HepG2 (cell line): Measurements from ENCODE around the gene IL13. TPM values are rescaled to one million over a fixed set of nuclear protein-coding genes. Genes with fewer than 3 reads are reported as not detected.

Experiments used
- ATAC-seq: fragments of 200-7000 bp; cut with Tn5 transposase; 3 replicates; pipeline ENCODE4 v1.9.1; 2020; ENCODE audit warnings: mild to moderate bottlenecking, moderate library complexity
- BruUV-seq: library from RNA; stranded (reverse); fragments of 400-500 nt; replicated peaks from 2 replicates; lab custom pipeline; 2021; lab: Mats Ljungman, UMichigan
- CTCF ChIA-PET: fragments of 300-600 bp; formaldehyde crosslinking; extraction: SDS; loops from one replicate; lab custom pipeline; 2021; ENCODE audit warnings: low total read pairs, inconsistent platforms, low intra/inter-chr PET ratio; lab: Yijun Ruan, JAX
- POLR2A ChIA-PET: fragments of 350-600 bp; sonication (Branson Sonifier 250); formaldehyde crosslinking; loops from one replicate; lab custom pipeline; 2020; ENCODE audit warnings: antibody characterized with exemption, inconsistent platforms; lab: Yijun Ruan, JAX
- DNase-seq: peaks from one replicate; pipeline ENCODE4 v3.0.0-alpha.2; 2015; ENCODE audit warnings: low spot score
- FAIRE-seq: peaks from 3 replicates; lab custom pipeline; 2011; peaks lifted over from hg19 to GRCh38; lab: Jason Lieb, UNC
- H2AFZ ChIP-seq: one replicate; pipeline ENCODE4 v1.6.1; 2011; ENCODE audit warnings: low read length, inconsistent platforms
- H3K27ac ChIP-seq: fragments of 300-600 bp; 3 replicates; pipeline ENCODE4 v1.8.0; 2011; ENCODE audit warnings: mixed run types, mild to moderate bottlenecking, mixed read lengths, low read length, inconsistent platforms; ENCODE audit not compliant: insufficient read depth; ENCODE audit errors: extremely low read length
- H3K27me3 ChIP-seq, 2 experiments: fragments of 200-600 bp in 1 of 2; 2 replicates in 1 of 2; 3 replicates in 1 of 2; pipeline versions ENCODE4 v1.6.0 to v1.8.0; 2011; ENCODE audit warnings: low read length in 2 of 2, mild to moderate bottlenecking in 2 of 2, moderate library complexity in 2 of 2, inconsistent platforms in 1 of 2; ENCODE audit not compliant: insufficient read depth in 2 of 2, control insufficient read depth in 1 of 2
- H3K36me3 ChIP-seq, 2 experiments: fragments of 200-600 bp in 1 of 2; replicated peaks in 1 of 2; 2 replicates in 1 of 2; 3 replicates in 1 of 2; pipeline versions ENCODE4 v1.5.1 to v1.8.0; 2011; ENCODE audit warnings: low read length in 2 of 2, inconsistent platforms in 1 of 2; ENCODE audit not compliant: insufficient read depth in 2 of 2, control insufficient read depth in 1 of 2
- H3K4me1 ChIP-seq: 2 replicates; pipeline ENCODE4 v1.5.1; 2012; ENCODE audit warnings: low read length, inconsistent platforms; ENCODE audit not compliant: insufficient read depth
- H3K4me2 ChIP-seq: 2 replicates; pipeline ENCODE4 v1.6.0; 2011; ENCODE audit warnings: low read depth, low read length, inconsistent platforms
- H3K4me3 ChIP-seq, 3 experiments: fragments of 200-600 bp in 1 of 3; sonication (generic), shearing (Covaris generic) in 1 of 3; replicated peaks in 1 of 3; 2 replicates each; pipeline ENCODE4 v1.5.1; 2011 to 2016; ENCODE audit warnings: low read length in 3 of 3, inconsistent platforms in 2 of 3, low read depth in 2 of 3, mild to moderate bottlenecking in 2 of 3, control low read depth in 1 of 3, mixed read lengths in 1 of 3; ENCODE audit not compliant: insufficient read depth in 1 of 3
- H3K79me2 ChIP-seq: one replicate; pipeline ENCODE4 v1.6.1; 2011; ENCODE audit warnings: low read length, inconsistent platforms; ENCODE audit not compliant: insufficient read depth
- H3K9ac ChIP-seq: 2 replicates; pipeline ENCODE4 v1.6.0; 2011; ENCODE audit warnings: mild to moderate bottlenecking, low read depth, low read length, inconsistent platforms; ENCODE audit not compliant: insufficient read depth
- H3K9me3 ChIP-seq: 2 replicates; pipeline ENCODE4 v1.5.1; 2012; ENCODE audit warnings: mild to moderate bottlenecking, low read length
- H4K20me1 ChIP-seq: 2 replicates; pipeline ENCODE4 v1.6.0; 2011; ENCODE audit warnings: inconsistent platforms, mild to moderate bottlenecking, low read length, moderate library complexity; ENCODE audit not compliant: insufficient read depth
- GZF1 ChIP-seq: sonication (generic); formaldehyde crosslinking; IDR thresholded peaks from 2 replicates; pipeline ENCODE4 v1.5.1; 2020; ENCODE audit warnings: mild to moderate bottlenecking, missing genetic modification reagents
- HOXA7 ChIP-seq: sonication (generic); formaldehyde crosslinking; IDR thresholded peaks from 2 replicates; pipeline ENCODE4 v1.8.1; 2022; ENCODE audit warnings: mild to moderate bottlenecking, missing genetic modification reagents, moderate library complexity
- IRF1 ChIP-seq: sonication (generic); formaldehyde crosslinking; IDR thresholded peaks from 2 replicates; pipeline ENCODE4 v1.4.0; 2020; ENCODE audit warnings: low read depth, mild to moderate bottlenecking, missing genetic modification reagents
- KLF13 ChIP-seq: sonication (generic); formaldehyde crosslinking; IDR thresholded peaks from 2 replicates; pipeline ENCODE4 v1.4.0; 2020; ENCODE audit warnings: mild to moderate bottlenecking, missing genetic modification reagents
- ZFP36L2 ChIP-seq: sonication (generic); formaldehyde crosslinking; IDR thresholded peaks from 2 replicates; pipeline ENCODE4 v1.4.0; 2020; ENCODE audit warnings: missing genetic modification reagents
- ZMAT5 ChIP-seq: sonication (generic); formaldehyde crosslinking; IDR thresholded peaks from 2 replicates; pipeline ENCODE4 v1.5.0; 2020; ENCODE audit warnings: mild to moderate bottlenecking, low read depth, missing genetic modification reagents, borderline replicate concordance
- ZNF260 ChIP-seq: sonication (generic); formaldehyde crosslinking; IDR thresholded peaks from 2 replicates; pipeline ENCODE4 v1.4.0; 2020; ENCODE audit warnings: missing genetic modification reagents, low read depth, mild to moderate bottlenecking, borderline replicate concordance
- ZNF337 ChIP-seq: sonication (generic); formaldehyde crosslinking; IDR thresholded peaks from 2 replicates; pipeline ENCODE4 v1.5.1; 2020; ENCODE audit warnings: missing genetic modification reagents, low read depth, mild to moderate bottlenecking, borderline replicate concordance
- ZNF432 ChIP-seq: sonication (generic); formaldehyde crosslinking; IDR thresholded peaks from 2 replicates; pipeline ENCODE4 v1.5.0; 2020; ENCODE audit warnings: missing genetic modification reagents, mild to moderate bottlenecking, borderline replicate concordance
- ZNF451 ChIP-seq: sonication (generic); formaldehyde crosslinking; IDR thresholded peaks from 2 replicates; pipeline ENCODE4 v1.5.0; 2020; ENCODE audit warnings: mild to moderate bottlenecking, missing genetic modification reagents
- ZNF543 ChIP-seq: sonication (generic); formaldehyde crosslinking; IDR thresholded peaks from 2 replicates; pipeline ENCODE4 v1.4.0; 2020; ENCODE audit warnings: mild to moderate bottlenecking, missing genetic modification reagents
- ZNF646 ChIP-seq: sonication (generic); formaldehyde crosslinking; IDR thresholded peaks from 2 replicates; pipeline ENCODE4 v1.9.0; 2021; ENCODE audit warnings: mild to moderate bottlenecking, missing genetic modification reagents
- ZNF83 ChIP-seq: sonication (generic); formaldehyde crosslinking; IDR thresholded peaks from 2 replicates; pipeline ENCODE4 v1.4.0; 2020; ENCODE audit warnings: missing genetic modification reagents, mild to moderate bottlenecking, borderline replicate concordance
- in situ Hi-C: cut with HindIII; loops from 2 replicates; pipeline ENCODE4 v1.10.0; 2017; ENCODE audit warnings: low pct_unique_long_range_greater_than_20kb; ENCODE audit not compliant: extremely low pct_ligation_motif_present
- intact Hi-C: fragments of 100-400 bp; cut with micrococcal nuclease; formaldehyde crosslinking; loops from one replicate; pipeline ENCODE4 v1.10.0; 2022; ENCODE audit not compliant: unreplicated experiment
- polyA plus RNA-seq, 8 experiments: library from polyadenylated mRNA; depleted of rRNA in 3 of 8; stranded (reverse) in 7 of 8; unstranded in 1 of 8; fragments of >200 nt; fragmentation: Illumina TruSeq in 4 of 8; extraction: Trizol in 4 of 8; gene quantifications; 2 replicates each; pipeline versions ENCODE4 v1.2.1 to v1.2.3, GENCODE V29; 2011 to 2016; ENCODE audit warnings: low read depth in 4 of 8, missing spikeins in 1 of 8, mixed read lengths in 1 of 8; ENCODE audit not compliant: insufficient read depth in 1 of 8
- total RNA-seq, 5 experiments: library from RNA; depleted of rRNA; stranded (reverse); fragments of >200 nt; fragmentation: Illumina TruSeq; extraction: Trizol; gene quantifications; 2 replicates each; pipeline ENCODE4 v1.2.3, GENCODE V29; 2016; ENCODE audit warnings: low read depth in 1 of 5

IL13 gene
- total and polyA plus RNA-seq, 2 of the 13 experiments (the other 11 are each of a cell fraction or from before 2014, with no cell fraction given) = 0.05 TPM; not detected in 1

- no peak overlapping the region for H2AFZ ChIP-seq
- FAIRE-seq = no peak
- no peak overlapping the region for H3K4me3 ChIP-seq
Observed at GRCh38 chr5:132692632-132692967, 34.6 kb downstream of the IL13 start.

More at GRCh38 chr5:132692632-132692967, 34.6 kb downstream of the IL13 start:
- H3K9me3 ChIP-seq = no peaks in the 10 kb centered on the region
- no peaks in the 10 kb centered on the region for H3K36me3 ChIP-seq
- no peaks in the 10 kb centered on the region for H3K4me1 ChIP-seq
- no peak for TF ChIP-seq ZNF543 (CRISPR knock-in tag)
- no peak for TF ChIP-seq HOXA7 (CRISPR knock-in tag)
- TF ChIP-seq KLF13 = no peak
- no peak for TF ChIP-seq IRF1 (CRISPR knock-in tag)
- no peak for TF ChIP-seq ZFP36L2 (CRISPR knock-in tag)
- no peak for TF ChIP-seq ZMAT5 (CRISPR knock-in tag)
- no peak for TF ChIP-seq ZNF260 (CRISPR knock-in tag)
- no peak for TF ChIP-seq ZNF646 (CRISPR knock-in tag)
- TF ChIP-seq ZNF337 (CRISPR knock-in tag) = no peak
- TF ChIP-seq GZF1 = no peak
- no peak for TF ChIP-seq ZNF83 (CRISPR knock-in tag)
- no peak for TF ChIP-seq ZNF432 (CRISPR knock-in tag)
- no peak for TF ChIP-seq ZNF451 (CRISPR knock-in tag)
- no peaks in the 10 kb centered on the region for H3K79me2 ChIP-seq
- H3K27ac ChIP-seq = no peak overlapping the region
- ATAC-seq (no peak), DNase-seq (no peak)
- in situ Hi-C loops = no loop called here
- no TSS peak for BruUV-seq
- H3K4me2 ChIP-seq = no peak overlapping the region
- POLR2A ChIA-PET = no interaction called here
- intact Hi-C loops = no loop called here
- H3K9ac ChIP-seq = no peak overlapping the region
- CTCF ChIA-PET = no interaction called here
- H4K20me1 ChIP-seq = no peaks in the 10 kb centered on the region
- H3K27me3 ChIP-seq = no peaks in the 10 kb centered on the region
